Measurements from ENCODE around the gene CDC42EP4.

GRCh38 chr17:73342050-73342522, 30.3 kb upstream of the CDC42EP4 start:
- TF ChIP-seq, protein P1, sequence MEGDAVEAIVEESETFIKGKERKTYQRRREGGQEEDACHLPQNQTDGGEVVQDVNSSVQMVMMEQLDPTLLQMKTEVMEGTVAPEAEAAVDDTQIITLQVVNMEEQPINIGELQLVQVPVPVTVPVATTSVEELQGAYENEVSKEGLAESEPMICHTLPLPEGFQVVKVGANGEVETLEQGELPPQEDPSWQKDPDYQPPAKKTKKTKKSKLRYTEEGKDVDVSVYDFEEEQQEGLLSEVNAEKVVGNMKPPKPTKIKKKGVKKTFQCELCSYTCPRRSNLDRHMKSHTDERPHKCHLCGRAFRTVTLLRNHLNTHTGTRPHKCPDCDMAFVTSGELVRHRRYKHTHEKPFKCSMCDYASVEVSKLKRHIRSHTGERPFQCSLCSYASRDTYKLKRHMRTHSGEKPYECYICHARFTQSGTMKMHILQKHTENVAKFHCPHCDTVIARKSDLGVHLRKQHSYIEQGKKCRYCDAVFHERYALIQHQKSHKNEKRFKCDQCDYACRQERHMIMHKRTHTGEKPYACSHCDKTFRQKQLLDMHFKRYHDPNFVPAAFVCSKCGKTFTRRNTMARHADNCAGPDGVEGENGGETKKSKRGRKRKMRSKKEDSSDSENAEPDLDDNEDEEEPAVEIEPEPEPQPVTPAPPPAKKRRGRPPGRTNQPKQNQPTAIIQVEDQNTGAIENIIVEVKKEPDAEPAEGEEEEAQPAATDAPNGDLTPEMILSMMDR (IDR thresholded peaks at IDR 0.05; ENCODE audit: low read depth, low read length, missing input control) = no peak
- TF ChIP-seq EGR1 (IDR thresholded peaks at IDR 0.05; ENCODE audit: low read depth in 2 of 2) (no peak), SP1 (IDR thresholded peaks at IDR 0.05) (no peak), RAD21 (IDR thresholded peaks at IDR 0.05) (no peak), FOXA1 (IDR thresholded peaks at IDR 0.05) (no peak), TAF1 (conservative IDR thresholded peaks at IDR 0.05) (no peak)
